HAP-1 (cell line): ENCODE results near the gene S100Z.

Experiments
- DNase-seq, 2 experiments: peaks; one replicate each; pipeline ENCODE4 v3.0.0-alpha.2; 2016 to 2020; ENCODE audit warnings: low spot score in 2 of 2
- H3K27me3 ChIP-seq: fragments of 250-450 bp; sonication (Bioruptor Pico); 2 replicates; pipeline ENCODE4 v1.5.1; 2020; ENCODE audit warnings: low read depth, mild to moderate bottlenecking, moderate library complexity
- H3K36me3 ChIP-seq: fragments of 250-450 bp; sonication (Bioruptor Pico); replicated peaks from 2 replicates; pipeline ENCODE4 v1.5.1; 2020; ENCODE audit warnings: mild to moderate bottlenecking
- H3K4me1 ChIP-seq: fragments of 250-450 bp; sonication (Bioruptor Pico); 2 replicates; pipeline ENCODE4 v1.5.1; 2020; ENCODE audit warnings: mild to moderate bottlenecking
- H3K4me3 ChIP-seq: fragments of 250-450 bp; sonication (Bioruptor Pico); 2 replicates; pipeline ENCODE4 v1.5.1; 2020; ENCODE audit warnings: mild to moderate bottlenecking, moderate library complexity
- H3K9me3 ChIP-seq: fragments of 250-450 bp; sonication (Bioruptor Pico); 2 replicates; pipeline ENCODE4 v1.5.1; 2020; ENCODE audit warnings: mild to moderate bottlenecking, moderate library complexity
- in situ Hi-C: fragments of 300-500 bp; cut with MboI; formaldehyde crosslinking; loops from 3 replicates; pipeline ENCODE4 v1.14.3; 2020; ENCODE audit warnings: low sequenced_read_pairs, inconsistent platforms, mixed read lengths

S100Z gene

GRCh38 chr5:76958991-76959767 lies 109.4 kb downstream of the S100Z start:
- no peak for DNase-seq
- H3K36me3 ChIP-seq = no peaks in the 10 kb centered on the region
- in situ Hi-C loops = no loop called here

GRCh38 chr5:76960004-76960625 lies 110.3 kb downstream of the S100Z start:
- DNase-seq = no peak
- in situ Hi-C loops = no loop called here
- Histone ChIP-seq H3K4me1 (no peaks in the 10 kb centered on the region), H3K4me3 (no peak overlapping the region), H3K36me3 (no peaks in the 10 kb centered on the region), H3K27me3 (no peaks in the 10 kb centered on the region), H3K9me3 (no peaks in the 10 kb centered on the region)

More at GRCh38 chr5:76958991-76959767, 109.4 kb downstream of the S100Z start:
- Histone ChIP-seq H3K27me3 (no peaks in the 10 kb centered on the region), H3K9me3 (no peaks in the 10 kb centered on the region), H3K4me3 (no peak overlapping the region), H3K4me1 (no peaks in the 10 kb centered on the region)

- in situ Hi-C loops = no loop called here
- H3K4me1 ChIP-seq = no peaks in the 10 kb centered on the region
- no peaks in the 10 kb centered on the region for H3K27me3 ChIP-seq
- no peaks in the 10 kb centered on the region for H3K9me3 ChIP-seq
- H3K36me3 ChIP-seq = no peaks in the 10 kb centered on the region
- DNase-seq = no peak
- no peak overlapping the region for H3K4me3 ChIP-seq
Observed at GRCh38 chr5:76964060-76964459, 114.2 kb downstream of the S100Z start.
